NCI-H1694 treated with DMSO at 0.1 percent for 48 hours (cell line): ENCODE data around the gene TUBA3E.
"Not testable (repeated sequence)": the region's sequence is repeated elsewhere in the genome, so short reads cannot be mapped to it uniquely, and the experiment has no call there.

ENCODE experiments used
- DNase-seq: peaks from one replicate; lab custom pipeline; 2025; lab: John Stamatoyannopoulos, UW

The TUBA3E gene

GRCh38 chr2:130191319-130191718 is 6.9 kb downstream of the TUBA3E start:
- DNase-seq: not testable (repeated sequence)

- no peak for DNase-seq
Observed at GRCh38 chr2:130190237-130190636, 8.0 kb downstream of the TUBA3E start.

GRCh38 chr2:130188958-130189357 is 9.3 kb downstream of the TUBA3E start:
- DNase-seq: not testable (repeated sequence)

- not testable (repeated sequence) for DNase-seq
Observed at GRCh38 chr2:130187859-130188792, 10.1 kb downstream of the TUBA3E start.

- no peak for DNase-seq
Observed at GRCh38 chr2:130187268-130187667, 11.0 kb downstream of the TUBA3E start.

- DNase-seq: no peak
Observed at GRCh38 chr2:130186391-130186790, 11.8 kb downstream of the TUBA3E start.

- DNase-seq: no peak
Observed at GRCh38 chr2:130185896-130186295, 12.3 kb downstream of the TUBA3E start.

GRCh38 chr2:130185436-130185835 is 12.8 kb downstream of the TUBA3E start:
- DNase-seq: no peak

- peak; percentile 4 for DNase-seq
Observed at GRCh38 chr2:130183512-130184373, 14.5 kb downstream of the TUBA3E start.

GRCh38 chr2:130182826-130183511 is 15.3 kb downstream of the TUBA3E start:
- DNase-seq: not testable (repeated sequence)

GRCh38 chr2:130181880-130182682 is 16.2 kb downstream of the TUBA3E start, which contains the start of gene MZT2B:
Gene MZT2B, plus strand, starts transcription at chr2:130182262. Its CDS starts 21 bp downstream, at chr2:130182283.
- DNase-seq: peak; percentile 82

GRCh38 chr2:130181325-130181879 is 16.8 kb downstream of the TUBA3E start, which contains the start of gene SMPD4:
Gene SMPD4, minus strand, starts transcription at chr2:130181602. Its CDS starts 5,010 bp downstream, at chr2:130176592.
- DNase-seq: peak; percentile 94

- DNase-seq: not testable (repeated sequence)
Observed at GRCh38 chr2:130180404-130181324, 17.6 kb downstream of the TUBA3E start.

- not testable (repeated sequence) for DNase-seq
Observed at GRCh38 chr2:130174866-130175265, 23.4 kb downstream of the TUBA3E start.

- DNase-seq: no peak
Observed at GRCh38 chr2:130169896-130170295, 28.3 kb downstream of the TUBA3E start.

GRCh38 chr2:130169163-130169562 is 29.1 kb downstream of the TUBA3E start:
- not testable (repeated sequence) for DNase-seq

GRCh38 chr2:130166611-130167010 is 31.6 kb downstream of the TUBA3E start:
- not testable (repeated sequence) for DNase-seq

GRCh38 chr2:130165293-130166016 is 32.8 kb downstream of the TUBA3E start:
- DNase-seq: no peak

- DNase-seq: no peak
Observed at GRCh38 chr2:130162968-130163367, 35.3 kb downstream of the TUBA3E start.
